ENCODE measurements around the gene MSH3. TPM values are rescaled to one million over a fixed set of nuclear protein-coding genes. Genes with fewer than 3 reads are reported as not detected.

Gene MSH3
- total and polyA plus RNA-seq, 12 donors: 2.8 to 24.6 (median 11.7) TPM

DNA sequence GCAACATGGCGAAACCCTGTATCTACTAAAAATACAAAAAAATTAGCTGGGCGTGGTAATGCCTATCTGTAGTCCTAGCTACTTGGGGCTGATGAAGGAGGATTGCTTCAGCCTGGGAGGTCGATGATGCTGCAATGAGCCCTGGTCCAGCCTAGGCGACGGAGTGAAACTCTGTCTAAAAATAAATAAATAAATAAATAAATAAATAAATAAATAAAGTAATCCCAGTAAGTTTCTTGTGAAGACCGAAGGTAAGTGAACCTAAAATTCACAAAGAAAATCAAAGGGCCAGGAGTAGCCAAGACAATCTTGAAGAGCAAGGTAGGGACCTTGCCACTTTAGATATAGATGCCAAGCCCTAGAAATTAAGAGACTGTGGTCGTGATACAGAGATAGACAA, 68.5 kb downstream of the MSH3 start:
- Histone ChIP-seq H3K4me1 (replicated peaks in 1 of 2) (no peaks in the 10 kb centered on the region), H3K9me3 (replicated peaks in 1 of 3) (no peaks in the 10 kb centered on the region), H3K36me3 (replicated peaks in 1 of 2) (peaks cover 0 to 12% of the 10 kb centered on the region in 2 donors), H3K4me3 (no peak overlapping the region), H3K27ac (no peak overlapping the region), H3K27me3 (no peaks in the 10 kb centered on the region)
- TF ChIP-seq CTCF (IDR thresholded peaks at IDR 0.05): no peak
- no peak for TF ChIP-seq POLR2A (IDR thresholded peaks at IDR 0.05)
- DNase-seq: no peak
- intact Hi-C loops (cut with DNase I): no loop called here
- 97 to 98% (median 97%) methylated on average over 7 of the region's 7 CpGs for WGBS, 4 donors

DNA sequence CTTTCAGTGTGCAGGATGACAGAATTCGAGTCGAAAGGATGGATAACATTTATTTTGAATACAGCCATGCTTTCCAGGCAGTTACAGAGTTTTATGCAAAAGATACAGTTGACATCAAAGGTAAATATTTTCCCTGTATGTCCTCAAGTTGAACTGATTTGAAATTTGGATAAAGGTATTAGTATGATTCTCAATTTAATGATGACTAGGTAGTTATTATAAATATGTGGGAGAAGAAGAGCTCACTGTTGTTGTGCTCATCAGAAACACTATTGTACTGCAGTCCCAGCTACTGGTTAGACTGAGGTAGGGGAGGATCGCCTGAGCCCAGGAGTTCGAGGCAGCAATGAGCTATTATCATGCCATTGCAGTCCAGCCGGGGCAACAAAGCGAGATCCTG, 71.0 kb downstream of the MSH3 start:
- Histone ChIP-seq H3K4me1 (replicated peaks in 1 of 2) (no peaks in the 10 kb centered on the region), H3K9me3 (replicated peaks in 1 of 3) (no peaks in the 10 kb centered on the region), H3K36me3 (replicated peaks in 1 of 2) (peaks cover 0 to 19% of the 10 kb centered on the region in 2 donors), H3K27me3 (no peaks in the 10 kb centered on the region), H3K4me3 (no peak overlapping the region), H3K27ac (no peak overlapping the region)
- intact Hi-C loops (cut with DNase I): no loop called here
- TF ChIP-seq POLR2A (IDR thresholded peaks at IDR 0.05): no peak
- TF ChIP-seq CTCF (IDR thresholded peaks at IDR 0.05): no peak
- DNase-seq: no peak
- 86 to 97% (median 91%) methylated on average over 6 of the region's 6 CpGs for WGBS, 4 donors

DNA sequence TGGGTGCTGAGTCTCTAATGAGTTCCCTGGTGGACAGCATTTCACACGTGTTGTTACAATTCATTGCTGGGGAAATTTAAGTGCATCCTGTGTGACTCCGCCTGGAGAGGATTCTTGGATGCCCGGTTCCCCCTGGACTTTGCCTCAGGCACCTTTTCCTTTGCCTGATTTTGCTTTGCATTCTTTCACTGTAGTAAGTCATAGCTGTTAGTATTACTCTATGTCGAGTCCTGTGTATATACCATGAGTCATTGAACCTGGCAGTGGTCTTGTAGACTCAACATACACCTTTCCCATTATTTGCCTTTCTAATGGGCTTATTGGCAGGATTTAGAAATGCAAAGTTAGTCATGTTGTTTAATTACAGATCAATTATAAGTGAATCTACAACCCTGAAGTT, 82.3 kb downstream of the MSH3 start:
- Histone ChIP-seq H3K4me3 (no peak overlapping the region), H3K27ac (no peak overlapping the region), H3K4me1 (replicated peaks in 1 of 2) (no peaks in the 10 kb centered on the region), H3K27me3 (no peaks in the 10 kb centered on the region), H3K36me3 (replicated peaks in 1 of 2) (peaks cover 0 to 4% of the 10 kb centered on the region in 2 donors), H3K9me3 (replicated peaks in 1 of 3) (no peaks in the 10 kb centered on the region)
- WGBS, 4 donors: 94 to 97% (median 95%) methylated on average over 4 of the region's 4 CpGs
- intact Hi-C loops (cut with DNase I): no loop called here
- TF ChIP-seq CTCF (IDR thresholded peaks at IDR 0.05) (no peak), POLR2A (IDR thresholded peaks at IDR 0.05) (no peak)
- DNase-seq: no peak

- no peak for DNase-seq
- no peak for TF ChIP-seq CTCF (IDR thresholded peaks at IDR 0.05)
- no peak for TF ChIP-seq POLR2A (IDR thresholded peaks at IDR 0.05)
- Histone ChIP-seq H3K9me3 (replicated peaks in 1 of 3) (no peaks in the 10 kb centered on the region), H3K4me3 (no peak overlapping the region), H3K27me3 (no peaks in the 10 kb centered on the region), H3K4me1 (replicated peaks in 1 of 2) (no peaks in the 10 kb centered on the region), H3K36me3 (replicated peaks in 1 of 2) (peaks cover 0 to 5% of the 10 kb centered on the region in 2 donors), H3K27ac (no peak overlapping the region)
- intact Hi-C loops (cut with DNase I): no loop called here
- WGBS, 4 donors: 72 to 78% (median 74%) methylated on average over 3 of the region's 3 CpGs
Observed at GRCh38 chr5:80738466-80738865, 84.0 kb downstream of the MSH3 start.
